GM19452 (cell line): ENCODE measurements around the gene PACSIN1.

Experiments
- ATAC-seq: cut with Tn5 transposase; IDR thresholded peaks from one replicate; pipeline ENCODE4 v1.9.1; 2021; ENCODE audit not compliant: unreplicated experiment

The PACSIN1 gene

DNA sequence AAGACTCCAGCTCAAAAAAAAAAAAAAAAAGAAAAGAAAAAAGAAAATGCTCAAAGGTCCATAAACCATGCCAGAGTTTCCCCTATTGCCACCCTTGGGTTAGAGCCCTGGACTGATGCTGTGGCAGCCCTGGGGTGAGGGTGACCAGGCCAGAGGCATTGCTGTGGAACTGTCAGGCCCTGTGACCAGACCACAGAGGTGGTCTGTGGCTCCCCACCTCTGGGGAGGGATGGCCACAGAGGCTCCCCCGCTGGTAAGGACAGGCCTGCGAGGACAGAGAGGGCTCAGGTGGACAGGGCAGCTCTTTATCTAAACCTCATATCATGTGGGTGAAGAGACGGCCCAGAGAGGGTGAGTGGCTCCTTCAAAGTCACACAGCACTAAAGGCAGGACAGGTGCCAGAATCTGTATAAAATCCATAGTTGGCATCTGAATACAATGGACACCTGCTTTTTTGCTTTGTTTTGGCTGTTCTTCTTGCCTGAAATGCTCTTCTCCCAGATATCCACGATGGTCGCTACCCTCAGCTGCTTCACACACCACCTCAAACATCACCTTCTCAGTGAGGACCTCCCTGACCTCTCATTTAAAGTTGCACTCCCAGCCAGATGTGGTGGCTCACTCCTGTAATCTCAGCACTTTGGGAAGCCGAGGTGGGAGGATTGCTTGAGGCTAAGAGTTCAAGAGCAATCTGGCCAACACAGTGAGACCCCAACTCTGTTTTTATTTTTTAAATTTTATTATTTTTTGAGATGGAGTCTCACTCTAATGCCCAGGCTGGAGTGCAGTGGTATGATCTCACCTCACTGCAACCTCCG, 112.8 kb downstream of the PACSIN1 start:
- ATAC-seq = no peak

DNA sequence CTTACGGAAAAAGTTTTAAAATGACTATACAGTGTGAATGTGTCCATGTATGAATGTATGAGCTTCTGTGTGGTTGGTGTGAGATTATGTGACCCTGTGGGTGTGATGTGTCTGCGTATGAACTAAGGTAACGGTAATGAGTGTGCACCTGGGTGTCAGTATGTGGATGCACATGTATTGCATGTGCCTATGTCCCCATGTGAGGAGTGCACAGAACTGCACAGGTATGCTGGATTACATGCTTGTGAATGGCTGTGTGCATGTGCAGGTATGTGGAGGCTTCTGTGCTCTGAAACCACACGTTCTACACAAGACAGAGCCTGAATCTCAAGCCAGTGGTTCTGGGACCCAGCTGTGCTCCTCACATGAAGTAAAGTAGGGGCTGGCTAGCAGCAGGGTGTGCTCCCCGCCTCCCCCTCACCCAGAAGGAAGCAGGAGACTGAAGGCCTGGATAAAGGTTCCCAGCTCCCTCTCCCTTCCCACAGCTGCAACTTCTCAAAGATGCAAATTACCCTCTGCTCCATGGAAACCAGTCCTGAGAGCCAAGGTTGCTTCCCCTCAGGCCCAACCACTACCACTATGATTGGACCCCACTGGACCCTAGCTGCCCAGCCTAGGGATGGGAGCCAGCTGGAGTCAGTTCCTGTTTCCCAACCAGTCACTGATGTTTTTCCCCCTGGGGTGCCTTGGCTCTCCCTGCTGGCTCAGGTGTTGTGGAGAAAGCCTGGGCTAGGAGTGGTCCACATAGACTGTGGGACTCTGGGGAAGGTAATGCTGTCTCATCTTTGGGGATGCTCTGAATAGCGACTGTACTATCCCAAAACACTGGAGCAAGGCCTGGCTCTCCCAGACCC, 115.1 kb downstream of the PACSIN1 start:
- no peak for ATAC-seq

DNA sequence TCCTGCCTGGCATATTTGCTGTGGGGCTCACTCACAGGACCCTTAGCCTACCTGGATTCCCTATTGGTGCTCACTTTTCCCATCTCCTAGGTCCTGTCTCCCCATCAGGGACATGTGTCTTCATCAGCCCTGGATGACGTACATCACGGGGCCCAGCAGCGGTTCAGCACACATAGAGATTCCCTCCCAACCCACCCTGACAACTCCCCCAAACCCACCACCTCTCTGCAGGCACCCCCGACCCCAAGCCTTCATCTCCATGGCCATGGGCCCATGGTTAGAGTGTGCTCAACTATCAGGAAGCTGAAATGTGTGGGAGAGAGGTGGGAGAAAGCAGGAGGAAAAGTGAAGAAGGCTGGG, 115.7 kb downstream of the PACSIN1 start:
- no peak for ATAC-seq

DNA sequence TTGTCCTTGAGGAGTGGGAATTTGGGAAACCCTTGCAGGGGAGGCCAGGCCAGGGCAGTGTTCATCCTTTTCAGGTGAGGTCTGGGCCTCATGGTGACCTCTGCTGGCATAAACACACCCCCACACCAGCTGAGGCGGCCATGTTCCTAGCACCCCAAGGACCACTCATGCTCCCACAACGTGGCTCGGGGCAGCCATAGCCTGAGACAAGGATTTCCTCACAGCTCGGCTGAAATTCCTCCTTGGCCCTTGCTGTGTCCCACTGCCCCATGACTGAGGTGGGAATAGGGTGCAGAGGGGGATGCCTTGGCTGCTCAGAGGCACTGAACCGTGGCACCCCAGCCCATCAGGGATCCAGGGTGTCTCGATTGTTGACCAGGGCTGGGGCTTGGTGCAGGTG, 117.6 kb downstream of the PACSIN1 start:
- no peak for ATAC-seq

DNA sequence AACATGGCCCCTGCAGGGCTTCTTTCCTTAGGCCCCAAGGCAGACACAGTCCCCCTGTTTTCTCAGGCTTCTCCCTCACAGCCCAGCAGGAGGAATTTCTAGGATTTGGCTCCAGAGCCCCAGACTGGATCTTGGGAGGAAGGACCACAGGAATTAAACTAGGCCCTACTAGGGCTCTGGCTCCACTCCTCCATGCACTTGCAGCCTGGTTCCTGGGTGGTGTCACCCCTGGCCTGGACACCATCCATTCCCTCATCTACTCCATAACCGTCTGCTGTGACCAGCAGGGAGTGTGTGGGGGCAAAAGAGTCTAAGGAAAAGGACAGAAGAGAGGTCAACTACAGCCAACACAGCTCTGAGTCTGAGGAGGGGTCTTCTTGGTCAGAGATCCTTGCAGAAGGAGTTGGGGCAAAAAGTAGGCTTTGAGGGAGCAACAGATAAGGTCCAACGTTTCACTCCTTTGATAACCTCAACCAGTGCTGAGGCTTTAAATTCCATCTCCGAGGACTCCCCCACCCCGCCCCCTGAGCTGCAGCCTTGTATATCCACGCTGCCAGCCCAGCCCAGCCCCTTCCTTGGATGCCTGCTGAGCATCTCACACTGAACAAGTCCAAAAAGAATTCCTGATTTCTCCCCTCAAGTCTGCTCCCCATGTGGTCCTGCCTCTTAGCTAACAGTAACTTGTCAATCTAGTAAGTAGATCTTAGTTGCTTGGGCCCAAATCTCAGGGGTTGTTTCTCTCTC, 118.2 kb downstream of the PACSIN1 start:
- ATAC-seq = no peak

DNA sequence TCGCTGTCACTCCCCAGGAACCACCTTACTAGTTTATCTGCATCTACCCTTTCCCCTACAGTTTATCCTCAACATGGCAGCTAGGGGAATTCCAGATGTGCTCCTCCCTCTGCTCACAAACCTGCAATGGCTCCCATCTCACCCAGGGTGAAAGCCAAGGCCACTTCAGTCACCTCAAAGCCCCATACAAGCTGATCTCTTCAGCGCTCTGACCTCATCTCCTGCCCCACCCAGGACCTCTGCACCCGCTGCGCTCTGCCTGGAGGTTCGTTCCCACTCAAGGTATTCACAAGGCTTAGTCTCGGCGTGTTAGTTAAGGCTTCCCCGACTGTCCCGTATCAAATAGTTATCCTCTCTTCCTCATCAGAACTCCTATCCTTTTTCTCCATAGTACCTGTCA, 118.8 kb downstream of the PACSIN1 start:
- ATAC-seq = no peak
